Neural crest cell (in vitro differentiated cells): ENCODE results near the gene NEK11. TPM values are rescaled to one million over a fixed set of nuclear protein-coding genes. Genes with fewer than 3 reads are reported as not detected.
A peak's percentile ranks its signal among the peaks of the same experiment; 100 is the strongest.

Experiments used
- DNase-seq: peaks from one replicate; pipeline ENCODE4 v3.0.0; 2021; ENCODE audit warnings: low read depth, mixed read lengths, low spot score
- H3K27ac Mint-ChIP-seq: one replicate; pipeline ENCODE4 v1.8.0; 2021; ENCODE audit warnings: mild to moderate bottlenecking, mixed read lengths; ENCODE audit not compliant: unreplicated experiment
- H3K27me3 Mint-ChIP-seq: 2 replicates; pipeline ENCODE4 v1.8.0; 2021; ENCODE audit warnings: low read depth, mild to moderate bottlenecking, mixed read lengths
- H3K36me3 Mint-ChIP-seq: 2 replicates; pipeline ENCODE4 v1.8.0; 2021; ENCODE audit warnings: low read depth, mild to moderate bottlenecking, mixed read lengths
- H3K4me1 Mint-ChIP-seq: 2 replicates; pipeline ENCODE4 v1.8.0; 2021; ENCODE audit warnings: mixed read lengths
- H3K4me3 Mint-ChIP-seq: one replicate; pipeline ENCODE4 v1.8.0; 2021; ENCODE audit warnings: mild to moderate bottlenecking, mixed read lengths
- H3K9me3 Mint-ChIP-seq: 2 replicates; pipeline ENCODE4 v1.8.0; 2021; ENCODE audit warnings: mixed read lengths
- CTCF ChIP-seq: fragments of 200-600 bp; sonication (generic); conservative IDR thresholded peaks from 2 replicates; pipeline ENCODE4 v1.5.0; 2021; ENCODE audit warnings: antibody characterized with exemption, mild to moderate bottlenecking
- total RNA-seq: library from RNA; stranded (reverse); gene quantifications from 2 replicates; pipeline ENCODE4 v1.2.1, GENCODE V29; 2021

Gene NEK11
- total RNA-seq, 1 donor from 2014 or later: 4.9 TPM

GRCh38 chr3:131349946-131350347 is 323.3 kb downstream of the NEK11 start:
- Mint-ChIP-seq H3K4me3 (no peak overlapping the region), H3K9me3 (peaks cover 3% of the 10 kb centered on the region), H3K4me1 (peaks cover 6% of the 10 kb centered on the region), H3K27me3 (no peaks in the 10 kb centered on the region), H3K36me3 (no peaks in the 10 kb centered on the region), H3K27ac (no peak overlapping the region)
- TF ChIP-seq CTCF: no peak
- no peak for DNase-seq

GRCh38 chr3:131350506-131350905 is 323.8 kb downstream of the NEK11 start:
- TF ChIP-seq CTCF: no peak
- Mint-ChIP-seq H3K4me1 (peaks cover 6% of the 10 kb centered on the region), H3K27me3 (no peaks in the 10 kb centered on the region), H3K27ac (no peak overlapping the region), H3K36me3 (no peaks in the 10 kb centered on the region), H3K4me3 (no peak overlapping the region), H3K9me3 (peaks cover 2% of the 10 kb centered on the region)
- no peak for DNase-seq

GRCh38 chr3:131353016-131353877 is 326.6 kb downstream of the NEK11 start:
- no peaks in the 10 kb centered on the region for H3K36me3 Mint-ChIP-seq
- DNase-seq: no peak
- no peaks in the 10 kb centered on the region for H3K9me3 Mint-ChIP-seq
- peaks cover 6% of the 10 kb centered on the region for H3K4me1 Mint-ChIP-seq
- no peak overlapping the region for H3K4me3 Mint-ChIP-seq
- peaks cover 4% of the 10 kb centered on the region for H3K27me3 Mint-ChIP-seq
- TF ChIP-seq CTCF: no peak
- no peak overlapping the region for H3K27ac Mint-ChIP-seq

- peaks cover 4% of the 10 kb centered on the region for H3K4me1 Mint-ChIP-seq
- no peak overlapping the region for H3K4me3 Mint-ChIP-seq
- no peak for DNase-seq
- H3K9me3 Mint-ChIP-seq: no peaks in the 10 kb centered on the region
- H3K27ac Mint-ChIP-seq: no peak overlapping the region
- no peaks in the 10 kb centered on the region for H3K36me3 Mint-ChIP-seq
- peaks cover 4% of the 10 kb centered on the region for H3K27me3 Mint-ChIP-seq
- TF ChIP-seq CTCF: no peak
These were observed 327.3 kb downstream of the NEK11 start for GRCh38 chr3:131353986-131354385.

GRCh38 chr3:131356006-131356595 is 329.4 kb downstream of the NEK11 start:
- Mint-ChIP-seq H3K4me3 (no peak overlapping the region), H3K4me1 (no peaks in the 10 kb centered on the region), H3K9me3 (no peaks in the 10 kb centered on the region), H3K27ac (peak overlapping the region; percentile 2), H3K36me3 (no peaks in the 10 kb centered on the region), H3K27me3 (peaks cover 6% of the 10 kb centered on the region)
- DNase-seq: no peak
- no peak for TF ChIP-seq CTCF
